ENCODE results near the gene TMEM208. TPM values are rescaled to one million over a fixed set of nuclear protein-coding genes. Genes with fewer than 3 reads are reported as not detected.

Gene TMEM208
- polyA plus RNA-seq, 1 of the 3 experiments (the other 2 are of a cell fraction): 98.2 TPM

DNA sequence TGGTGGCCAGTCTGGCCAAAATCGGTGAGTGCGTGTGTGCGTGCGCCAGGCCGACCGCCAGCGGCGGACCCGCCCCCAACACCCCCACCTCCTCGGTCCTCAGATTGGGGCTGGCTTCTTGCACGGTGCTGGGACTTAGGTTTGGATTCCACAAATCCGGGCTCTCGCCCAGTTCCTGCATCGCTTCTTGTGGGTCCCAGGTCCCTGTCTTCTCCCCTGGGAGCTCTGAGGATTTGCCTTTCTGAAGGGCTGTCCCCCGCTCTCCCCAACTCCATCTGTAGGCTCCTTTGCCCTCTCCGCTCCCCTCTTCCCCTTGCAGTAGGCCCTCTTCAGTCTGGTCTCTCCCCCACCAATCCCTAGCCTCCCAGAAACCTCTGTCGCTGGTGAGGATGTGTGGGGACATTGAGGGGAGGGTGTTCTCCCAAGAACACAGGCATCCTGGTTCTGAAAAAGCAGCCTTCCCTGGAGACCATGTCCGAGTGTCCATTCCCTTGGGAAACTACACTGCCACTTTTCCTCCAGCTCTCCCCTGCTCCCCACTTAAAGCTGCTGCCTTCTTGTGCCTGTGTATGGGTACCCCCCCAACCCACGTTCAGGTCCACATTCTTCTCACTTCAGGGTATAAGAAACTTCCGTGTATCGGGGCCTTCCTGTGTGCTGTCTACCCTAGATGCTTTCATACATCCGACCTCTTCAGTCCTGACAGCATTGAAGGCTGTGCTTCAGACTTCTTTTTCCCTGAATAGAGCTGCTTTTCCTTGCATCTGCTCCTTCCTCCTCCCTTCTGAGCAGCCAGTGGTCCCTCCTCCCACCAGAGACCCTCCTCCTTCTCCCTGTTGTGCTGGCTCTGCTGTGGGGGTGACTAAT lies 22.5 kb downstream of the TMEM208 start:
- no peaks in the 10 kb centered on the region for H3K9me3 ChIP-seq
- H3K79me2 ChIP-seq (ENCODE audit: insufficient read depth): peaks cover 25% of the 10 kb centered on the region
- TF ChIP-seq, protein P1, sequence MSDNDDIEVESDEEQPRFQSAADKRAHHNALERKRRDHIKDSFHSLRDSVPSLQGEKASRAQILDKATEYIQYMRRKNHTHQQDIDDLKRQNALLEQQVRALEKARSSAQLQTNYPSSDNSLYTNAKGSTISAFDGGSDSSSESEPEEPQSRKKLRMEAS (IDR thresholded peaks at IDR 0.05; ENCODE audit: low read depth): no peak
- ChIA-PET POLR2A (interaction anchor here (0.7 to 4.0 kb wide), 4 partner anchors 11 to 77 kb away, joined by 4 to 14 read pairs (median 4); partner anchors contain the start of genes KCTD19, LRRC36 and TMEM208), CTCF (interaction anchor here (1.0 to 4.5 kb wide), 11 partner anchors 8 to 232 kb away, joined by 3 to 21 read pairs (median 4); partner anchors contain the start of genes ATP6V0D1, KCTD19, LRRC36 and NOL3)
- DNase-seq: no peak
- H2AFZ ChIP-seq (ENCODE audit: low read depth): peak overlapping the region; percentile 85
- peak overlapping the region; percentile 98 for H3K4me2 ChIP-seq
- H4K20me1 ChIP-seq (ENCODE audit: insufficient read depth): no peaks in the 10 kb centered on the region
- H3K4me1 ChIP-seq (ENCODE audit: control insufficient read depth in 1 of 2, insufficient read depth in 2 of 2, low read depth in 1 of 2, low read length in 1 of 2): peaks cover 29 to 39% of the 10 kb centered on the region in 2 experiments
- peak overlapping the region in 1 of 2 experiments; percentile 69; a peak in 1 of 4 replicates for H3K27ac ChIP-seq (ENCODE audit: low read depth in 2 of 2, low read length in 1 of 2)
- no peaks in the 10 kb centered on the region for H3K9me2 ChIP-seq
- H3K27me3 ChIP-seq (ENCODE audit: insufficient read depth): no peaks in the 10 kb centered on the region
- no peaks in the 10 kb centered on the region for H3K36me3 ChIP-seq (replicated peaks in 1 of 2; ENCODE audit: control insufficient read depth in 1 of 2, insufficient read depth in 2 of 2, low read length in 1 of 2)
- H3K9ac ChIP-seq: peak overlapping the region; percentile 88; the same call in 1 of the 2 replicates
- peak overlapping the region; percentile 92 to 95 for H3K4me3 ChIP-seq (ENCODE audit: low read depth in 2 of 2, low read length in 1 of 2)
- peaks cover 34% of the 10 kb centered on the region for H3F3A ChIP-seq (replicated peaks; ENCODE audit: insufficient read depth)
- WGBS (ENCODE audit: low lambda C conversion rate): 58% methylated on average over 12 of the region's 22 CpGs

DNA sequence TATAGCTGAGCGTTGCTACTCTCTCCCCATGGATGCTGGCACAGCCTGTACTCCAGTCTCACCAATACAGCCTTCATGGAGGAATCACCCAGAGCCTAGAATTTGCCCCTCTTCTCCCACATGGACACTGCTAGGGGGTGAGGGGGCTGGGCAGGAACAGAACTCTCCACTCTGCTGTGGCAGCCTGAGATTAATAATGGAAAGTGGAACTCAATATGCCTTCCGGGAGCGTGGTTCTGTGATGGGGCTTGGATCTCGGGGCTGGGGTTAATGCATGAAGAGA lies 23.1 kb downstream of the TMEM208 start:
- POLR2A ChIA-PET: interaction anchor here (1.2 kb wide), 1 partner anchor 11 kb away, joined by 4 read pairs; no protein-coding TSS in a partner anchor
- TF ChIP-seq ELF1 (IDR thresholded peaks at IDR 0.05): no peak
- TF ChIP-seq, protein P2, sequence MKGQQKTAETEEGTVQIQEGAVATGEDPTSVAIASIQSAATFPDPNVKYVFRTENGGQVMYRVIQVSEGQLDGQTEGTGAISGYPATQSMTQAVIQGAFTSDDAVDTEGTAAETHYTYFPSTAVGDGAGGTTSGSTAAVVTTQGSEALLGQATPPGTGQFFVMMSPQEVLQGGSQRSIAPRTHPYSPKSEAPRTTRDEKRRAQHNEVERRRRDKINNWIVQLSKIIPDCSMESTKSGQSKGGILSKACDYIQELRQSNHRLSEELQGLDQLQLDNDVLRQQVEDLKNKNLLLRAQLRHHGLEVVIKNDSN (IDR thresholded peaks at IDR 0.05; ENCODE audit: borderline replicate concordance, low read depth): no peak
- TF ChIP-seq NFIC (IDR thresholded peaks at IDR 0.05; ENCODE audit: borderline replicate concordance): no peak
- TF ChIP-seq EZH2phosphoT487 (IDR thresholded peaks at IDR 0.05; ENCODE audit: borderline replicate concordance, low read depth): no peak
- no peak for TF ChIP-seq RCOR1 (IDR thresholded peaks at IDR 0.05; ENCODE audit: low read length)
- no peak for TF ChIP-seq RAD21 (IDR thresholded peaks at IDR 0.05; ENCODE audit: low read length)
- no peak for TF ChIP-seq TEAD4 (IDR thresholded peaks at IDR 0.05; ENCODE audit: borderline replicate concordance, insufficient read depth)
- TF ChIP-seq RXRA (IDR thresholded peaks at IDR 0.05; ENCODE audit: borderline replicate concordance, low read depth): no peak
- no peak for TF ChIP-seq GATA2 (CRISPR knock-in tag; IDR thresholded peaks at IDR 0.05)
- TF ChIP-seq NRF1 (IDR thresholded peaks at IDR 0.05; ENCODE audit: low read depth, low read length): no peak
- no peak for TF ChIP-seq TAF1 (IDR thresholded peaks at IDR 0.05; ENCODE audit: borderline replicate concordance, low read depth, low read length)
- Histone ChIP-seq H3K4me2 (peak overlapping the region; percentile 98), H3F3A (replicated peaks; ENCODE audit: insufficient read depth) (peaks cover 28% of the 10 kb centered on the region), H3K9ac (no peak overlapping the region), H2AFZ (ENCODE audit: low read depth) (no peak overlapping the region), H3K9me3 (no peaks in the 10 kb centered on the region), H3K9me2 (no peaks in the 10 kb centered on the region), H3K4me3 (ENCODE audit: low read depth in 2 of 2, low read length in 1 of 2) (no peak overlapping the region), H3K27me3 (ENCODE audit: insufficient read depth) (no peaks in the 10 kb centered on the region), H3K36me3 (replicated peaks in 1 of 2; ENCODE audit: control insufficient read depth in 1 of 2, insufficient read depth in 2 of 2, low read length in 1 of 2) (no peaks in the 10 kb centered on the region), H3K4me1 (ENCODE audit: control insufficient read depth in 1 of 2, insufficient read depth in 2 of 2, low read depth in 1 of 2, low read length in 1 of 2) (peaks cover 23 to 34% of the 10 kb centered on the region in 2 experiments), H3K79me2 (ENCODE audit: insufficient read depth) (peaks cover 22% of the 10 kb centered on the region), H4K20me1 (ENCODE audit: insufficient read depth) (no peaks in the 10 kb centered on the region), H3K27ac (ENCODE audit: low read depth in 2 of 2, low read length in 1 of 2) (no peak overlapping the region)
- 96% methylated on average over 4 of the region's 4 CpGs for WGBS (ENCODE audit: low lambda C conversion rate)
- no peak for DNase-seq
- CTCF ChIA-PET: interaction anchor here (1.0 to 4.0 kb wide), 4 partner anchors 29 to 95 kb away, joined by 3 to 12 read pairs (median 4); partner anchors contain the start of genes KCTD19, LRRC36 and NOL3

All from SK-N-SH (cell line).